ENCODE data around the gene ATP11A.

- no peak for TF ChIP-seq MAX (IDR thresholded peaks at IDR 0.05; ENCODE audit: insufficient read depth, insufficient read length)
- TF ChIP-seq, protein P1, sequence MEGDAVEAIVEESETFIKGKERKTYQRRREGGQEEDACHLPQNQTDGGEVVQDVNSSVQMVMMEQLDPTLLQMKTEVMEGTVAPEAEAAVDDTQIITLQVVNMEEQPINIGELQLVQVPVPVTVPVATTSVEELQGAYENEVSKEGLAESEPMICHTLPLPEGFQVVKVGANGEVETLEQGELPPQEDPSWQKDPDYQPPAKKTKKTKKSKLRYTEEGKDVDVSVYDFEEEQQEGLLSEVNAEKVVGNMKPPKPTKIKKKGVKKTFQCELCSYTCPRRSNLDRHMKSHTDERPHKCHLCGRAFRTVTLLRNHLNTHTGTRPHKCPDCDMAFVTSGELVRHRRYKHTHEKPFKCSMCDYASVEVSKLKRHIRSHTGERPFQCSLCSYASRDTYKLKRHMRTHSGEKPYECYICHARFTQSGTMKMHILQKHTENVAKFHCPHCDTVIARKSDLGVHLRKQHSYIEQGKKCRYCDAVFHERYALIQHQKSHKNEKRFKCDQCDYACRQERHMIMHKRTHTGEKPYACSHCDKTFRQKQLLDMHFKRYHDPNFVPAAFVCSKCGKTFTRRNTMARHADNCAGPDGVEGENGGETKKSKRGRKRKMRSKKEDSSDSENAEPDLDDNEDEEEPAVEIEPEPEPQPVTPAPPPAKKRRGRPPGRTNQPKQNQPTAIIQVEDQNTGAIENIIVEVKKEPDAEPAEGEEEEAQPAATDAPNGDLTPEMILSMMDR (IDR thresholded peaks at IDR 0.05; ENCODE audit: extremely low read depth in 1 of 2, insufficient read depth in 1 of 2, low read depth in 1 of 2, low read length in 2 of 2), result no peak
- no peak for TF ChIP-seq POLR2A (IDR thresholded peaks at IDR 0.05; ENCODE audit: low read depth, low read length)
- TF ChIP-seq EZH2 (IDR thresholded peaks at IDR 0.05; ENCODE audit: borderline replicate concordance, low read depth, low read length, severe bottlenecking), result no peak
- TF ChIP-seq GATA2 (IDR thresholded peaks at IDR 0.05; ENCODE audit: insufficient read depth, insufficient read length, low read depth, low read length), result no peak
- no peak for TF ChIP-seq POLR2AphosphoS5 (IDR thresholded peaks at IDR 0.05; ENCODE audit: insufficient read depth, low read depth, low read length)
- TF ChIP-seq FOS (IDR thresholded peaks at IDR 0.05; ENCODE audit: borderline replicate concordance, insufficient read depth, low read length), result no peak
- TF ChIP-seq MYC (IDR thresholded peaks at IDR 0.05; ENCODE audit: low read depth, low read length), result no peak
- no peak for TF ChIP-seq JUN (IDR thresholded peaks at IDR 0.05; ENCODE audit: borderline replicate concordance, insufficient read depth, insufficient read length, low read depth)
These were observed 44.4 kb upstream of the ATP11A start for GRCh38 chr13:112645327-112645914.

Data from endothelial cell of umbilical vein (primary cell).